Activated CD8-positive, alpha-beta memory T cell treated with anti-CD3 and anti-CD28 coated beads for 4 hours (primary cell): ENCODE measurements around the gene SGCE.
"Not testable (repeated sequence)": the region's sequence is repeated elsewhere in the genome, so short reads cannot be mapped to it uniquely, and the experiment has no call there.

Experiments
- DNase-seq, 2 donors: peaks; one replicate each; pipeline ENCODE4 v3.0.0-alpha.2; 2020; ENCODE audit warnings: low read depth in 2 of 2

Gene SGCE, protein sequence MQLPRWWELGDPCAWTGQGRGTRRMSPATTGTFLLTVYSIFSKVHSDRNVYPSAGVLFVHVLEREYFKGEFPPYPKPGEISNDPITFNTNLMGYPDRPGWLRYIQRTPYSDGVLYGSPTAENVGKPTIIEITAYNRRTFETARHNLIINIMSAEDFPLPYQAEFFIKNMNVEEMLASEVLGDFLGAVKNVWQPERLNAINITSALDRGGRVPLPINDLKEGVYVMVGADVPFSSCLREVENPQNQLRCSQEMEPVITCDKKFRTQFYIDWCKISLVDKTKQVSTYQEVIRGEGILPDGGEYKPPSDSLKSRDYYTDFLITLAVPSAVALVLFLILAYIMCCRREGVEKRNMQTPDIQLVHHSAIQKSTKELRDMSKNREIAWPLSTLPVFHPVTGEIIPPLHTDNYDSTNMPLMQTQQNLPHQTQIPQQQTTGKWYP

DNA sequence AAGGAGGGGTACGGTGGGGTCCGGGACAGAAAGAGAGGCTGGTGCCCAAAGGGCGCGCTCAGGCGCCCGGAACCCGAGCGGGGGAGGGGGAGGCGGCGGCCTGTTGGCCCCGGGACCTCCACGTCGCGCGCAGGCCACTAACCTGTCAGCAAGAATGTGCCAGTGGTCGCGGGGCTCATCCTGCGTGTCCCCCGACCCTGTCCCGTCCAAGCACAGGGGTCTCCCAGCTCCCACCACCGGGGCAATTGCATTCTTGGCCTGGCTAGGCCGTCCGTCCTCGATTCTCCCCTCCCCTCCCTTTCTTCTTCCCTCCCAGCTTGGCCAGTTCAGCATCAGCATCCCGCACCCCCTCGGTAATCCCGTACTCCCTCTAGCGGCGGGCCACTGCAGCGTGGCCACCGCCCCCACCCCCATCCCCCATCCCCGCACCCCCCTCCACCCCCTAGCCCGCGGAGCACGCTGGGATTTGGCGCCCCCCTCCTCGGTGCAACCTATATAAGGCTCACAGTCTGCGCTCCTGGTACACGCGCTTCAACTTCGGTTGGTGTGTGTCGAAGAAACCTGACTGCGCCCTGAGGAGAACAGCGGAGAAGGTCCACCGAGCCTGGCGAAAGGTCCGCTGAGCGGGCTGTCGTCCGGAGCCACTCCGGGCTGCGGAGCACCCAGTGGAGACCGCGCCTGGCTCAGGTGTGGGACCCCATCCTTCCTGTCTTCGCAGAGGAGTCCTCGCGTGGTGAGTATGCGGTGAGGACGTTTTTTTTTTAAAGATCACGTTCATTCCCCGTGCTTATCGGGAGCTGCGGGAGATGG, at the start of gene SGCE:
Gene SGCE (minus strand): TSS at position 286 of the 810 bp plus-strand sequence. CDS start 35 bp downstream, at position 251.
- no peak for DNase-seq

DNA sequence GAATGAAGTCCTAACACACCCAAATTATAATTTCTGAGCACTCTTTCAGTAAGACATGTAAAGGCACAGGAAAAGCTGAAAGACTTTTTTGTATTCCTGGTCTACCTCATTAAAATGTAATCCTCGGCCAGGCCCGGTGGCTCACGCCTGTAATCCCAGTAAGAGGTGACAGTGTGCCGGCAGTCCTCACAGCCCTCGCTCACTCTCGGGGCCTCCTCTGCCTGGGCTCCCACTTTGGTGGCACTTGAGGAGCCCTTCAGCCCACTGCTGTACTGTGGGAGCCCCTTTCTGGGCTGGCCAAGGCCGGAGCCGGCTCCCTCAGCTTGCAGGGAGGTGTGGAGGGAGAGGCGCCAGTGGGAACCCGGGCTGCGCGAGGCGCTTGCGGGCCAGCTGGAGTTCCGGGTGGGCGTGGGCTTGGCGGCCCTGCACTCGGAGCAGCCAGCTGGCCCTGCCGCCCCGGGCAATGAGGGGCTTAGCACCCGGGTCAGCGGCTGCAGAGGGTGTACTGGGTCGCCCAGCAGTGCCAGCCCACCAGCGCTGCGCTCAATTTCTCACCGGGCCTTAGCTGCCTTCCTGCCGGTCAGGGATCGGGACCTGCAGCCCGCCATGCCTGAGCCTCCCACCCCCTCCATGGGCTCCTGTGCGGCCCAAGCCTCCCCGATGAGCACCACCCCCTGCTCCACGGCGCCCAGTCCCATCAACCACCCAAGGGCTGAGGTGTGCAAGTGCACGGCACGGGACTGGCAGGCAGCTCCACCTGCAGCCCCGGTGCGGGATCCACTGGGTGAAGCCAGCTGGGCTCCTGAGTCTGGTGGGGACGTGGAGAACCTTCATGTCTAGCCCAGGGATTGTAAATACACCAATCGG, 49.5 kb upstream of the SGCE start:
- DNase-seq, result not testable (repeated sequence)

DNA sequence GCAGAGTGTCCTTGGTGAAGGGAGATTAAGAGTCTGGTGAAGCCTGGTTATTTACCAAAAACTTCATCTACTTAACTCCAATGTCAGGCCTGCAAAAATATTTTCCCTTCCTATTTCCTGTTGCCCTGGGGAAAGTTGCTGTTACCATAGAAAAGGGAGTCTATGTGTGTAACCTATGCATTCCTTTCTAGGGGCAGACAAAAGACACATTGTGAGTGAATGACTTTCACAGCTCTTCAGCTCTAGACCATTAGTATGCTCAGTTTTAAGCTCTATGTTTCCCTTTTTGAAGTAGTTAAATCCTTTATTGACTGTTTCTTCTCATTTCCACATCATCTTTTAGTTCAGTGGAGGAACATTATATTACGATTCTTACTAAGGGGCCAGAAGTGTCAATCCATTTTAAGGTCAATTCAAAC, 45.6 kb upstream of the SGCE start:
- no peak for DNase-seq

DNA sequence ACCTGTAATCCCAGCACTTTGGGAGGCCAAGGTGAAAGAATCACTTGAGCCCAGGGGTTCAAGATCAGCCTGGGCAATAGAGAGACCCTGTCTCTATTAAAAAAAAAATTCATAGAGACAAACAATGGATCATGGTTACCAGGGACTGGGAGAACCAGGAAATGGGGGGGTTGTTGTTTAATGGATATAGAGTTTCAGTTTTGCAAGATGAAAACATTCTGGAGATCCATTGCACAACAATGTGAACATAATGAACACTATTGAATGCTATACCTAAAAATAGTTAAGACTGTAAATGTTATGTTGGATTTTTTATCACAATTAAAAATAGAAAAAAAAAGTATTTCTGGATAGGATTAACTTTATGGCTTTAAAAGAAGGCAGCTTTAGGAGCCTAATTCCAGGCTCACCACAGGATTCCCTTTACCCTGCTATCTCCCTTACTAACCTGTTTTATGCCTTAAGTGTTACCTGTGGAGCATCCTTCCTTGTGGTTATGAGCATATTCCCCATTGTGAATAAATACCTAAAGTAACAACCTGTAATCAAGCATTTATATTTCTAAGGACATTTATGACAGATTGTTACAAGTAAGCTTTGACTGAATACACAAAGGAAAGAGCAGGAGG, 45.1 kb upstream of the SGCE start:
- no peak for DNase-seq

DNA sequence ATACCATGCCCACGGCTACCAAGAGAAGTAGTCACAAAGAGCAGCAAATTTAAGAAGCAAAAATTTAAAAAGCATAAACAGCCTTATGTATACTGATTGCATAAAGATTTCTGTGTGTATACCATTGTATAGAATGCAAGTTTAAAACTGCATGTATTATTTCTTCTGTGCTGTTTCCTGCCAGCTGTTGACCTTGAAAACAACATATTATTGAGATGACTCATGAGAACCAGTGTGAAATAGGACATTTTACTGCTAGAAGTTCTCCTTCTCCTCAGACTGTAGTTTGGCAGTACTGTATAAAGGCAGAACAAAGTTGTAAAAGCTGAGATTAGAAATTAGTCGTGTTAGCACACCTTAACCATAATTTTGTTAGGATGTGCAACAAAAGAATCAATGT, 42.3 kb upstream of the SGCE start:
- no peak for DNase-seq

DNA sequence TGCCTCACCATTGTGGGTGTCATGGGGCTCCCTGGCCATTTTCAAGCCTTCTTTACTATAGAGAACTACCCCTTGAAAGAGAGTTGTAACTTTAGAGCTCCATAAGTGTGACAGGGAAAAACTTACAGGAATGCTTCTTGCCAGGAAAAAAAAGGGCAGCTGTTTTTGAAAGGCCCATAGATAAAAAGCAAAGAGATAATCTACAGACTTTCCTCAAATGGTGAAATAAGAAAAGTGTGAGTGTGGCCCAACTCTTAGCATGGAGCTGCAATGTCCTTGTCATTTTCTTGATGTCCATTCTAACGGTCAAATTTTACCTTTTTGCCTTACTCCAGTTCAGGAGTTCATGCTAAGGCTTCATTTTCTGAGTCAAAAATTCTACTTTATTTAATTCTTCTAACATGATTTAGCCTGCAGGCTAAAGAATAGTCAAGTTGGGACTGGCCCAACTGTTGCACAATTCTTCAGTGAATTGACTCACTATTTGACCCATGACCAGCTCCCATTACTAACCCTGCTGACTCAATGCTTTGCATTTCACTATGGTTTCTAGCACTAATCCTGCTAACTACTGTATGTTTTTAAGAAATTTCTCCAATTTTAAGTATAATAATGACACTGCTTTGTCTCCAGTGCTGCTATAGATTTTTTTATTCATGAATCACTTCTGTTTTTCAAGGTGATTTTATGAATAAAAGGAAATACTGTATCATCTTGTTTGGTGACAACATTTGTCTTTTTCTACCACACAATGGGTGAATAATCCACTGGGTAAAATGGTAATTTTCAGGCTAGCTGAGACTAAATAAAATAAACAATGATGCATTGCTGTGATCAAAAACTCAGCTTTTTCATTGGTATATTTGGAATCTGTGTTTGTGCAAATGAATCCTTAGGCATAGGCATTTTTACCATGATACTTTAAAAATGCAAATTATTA, 41.4 kb upstream of the SGCE start:
- no peak for DNase-seq

DNA sequence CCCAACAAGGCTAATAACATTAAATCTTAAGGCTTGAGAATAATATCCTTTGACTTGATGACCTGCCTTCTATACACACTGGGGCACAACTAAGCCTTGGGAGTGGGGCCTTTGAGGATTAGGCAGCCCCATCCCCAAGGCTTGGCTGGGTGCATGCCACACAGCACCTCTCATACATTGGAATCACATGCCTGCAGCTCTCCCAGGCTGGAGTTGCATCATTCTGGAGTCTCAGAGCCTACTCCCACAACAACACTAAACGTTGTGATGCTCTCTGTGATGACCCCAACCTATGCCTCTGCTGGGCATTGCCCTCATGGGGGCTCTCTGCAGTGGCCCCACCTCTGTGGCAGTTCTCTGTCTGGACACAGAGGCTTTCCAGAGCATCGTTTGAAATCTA, 31.9 kb upstream of the SGCE start:
- DNase-seq, result no peak

DNA sequence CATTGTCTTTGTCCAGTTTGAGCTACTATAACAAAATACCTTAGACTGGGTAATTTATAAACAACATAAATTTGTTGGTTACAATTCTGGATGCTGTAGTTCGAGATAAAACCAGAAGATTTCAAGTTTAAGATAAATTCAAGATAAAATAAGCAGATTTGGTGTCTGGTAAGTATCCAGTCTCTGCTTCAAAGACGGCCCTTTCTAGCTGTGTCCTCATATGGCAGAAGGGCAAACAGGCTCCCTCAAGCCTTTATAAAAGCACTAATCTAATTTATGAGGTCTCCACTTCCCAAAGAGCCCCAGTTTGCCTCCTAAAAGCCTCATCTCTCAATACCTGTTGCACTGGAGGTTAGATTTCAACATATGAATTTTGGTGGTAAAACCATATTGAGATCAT, 31.1 kb upstream of the SGCE start:
- DNase-seq, result no peak

DNA sequence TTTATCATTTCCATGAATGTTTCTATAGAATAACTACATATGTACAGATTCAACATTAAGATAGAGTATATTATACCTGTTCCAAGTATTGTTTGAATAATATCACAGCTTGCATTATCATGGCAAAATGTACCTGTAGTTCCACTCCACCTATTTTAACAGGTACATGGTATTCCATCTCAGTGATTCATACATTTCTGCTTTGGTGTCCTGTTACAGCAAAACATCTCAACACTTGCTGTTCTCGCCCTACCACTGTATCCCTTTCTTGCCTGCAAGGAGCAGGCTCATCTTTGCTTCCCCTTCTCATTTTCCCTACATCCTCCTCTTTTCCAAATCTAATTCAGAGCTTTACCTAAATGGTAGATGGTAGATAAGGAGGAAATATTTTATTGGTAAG, 27.1 kb upstream of the SGCE start:
- DNase-seq, result no peak

DNA sequence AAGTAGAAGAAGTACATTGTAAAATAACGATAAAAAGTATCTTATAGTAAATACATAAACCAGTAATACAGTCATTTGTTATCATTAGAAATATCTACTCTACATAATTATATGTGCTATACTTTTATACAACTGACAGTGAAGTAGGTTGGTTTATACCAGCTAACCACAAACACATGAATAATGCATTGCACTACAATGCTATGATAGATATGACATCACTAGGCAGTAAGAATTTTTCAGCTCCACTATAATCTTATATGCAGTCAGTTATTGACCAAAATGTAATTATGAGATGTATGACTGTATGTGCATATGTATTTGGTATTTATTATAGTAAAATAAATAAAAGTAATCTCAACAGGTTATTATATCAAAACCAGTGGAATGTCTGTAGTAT, 23.4 kb upstream of the SGCE start:
- DNase-seq, result no peak

DNA sequence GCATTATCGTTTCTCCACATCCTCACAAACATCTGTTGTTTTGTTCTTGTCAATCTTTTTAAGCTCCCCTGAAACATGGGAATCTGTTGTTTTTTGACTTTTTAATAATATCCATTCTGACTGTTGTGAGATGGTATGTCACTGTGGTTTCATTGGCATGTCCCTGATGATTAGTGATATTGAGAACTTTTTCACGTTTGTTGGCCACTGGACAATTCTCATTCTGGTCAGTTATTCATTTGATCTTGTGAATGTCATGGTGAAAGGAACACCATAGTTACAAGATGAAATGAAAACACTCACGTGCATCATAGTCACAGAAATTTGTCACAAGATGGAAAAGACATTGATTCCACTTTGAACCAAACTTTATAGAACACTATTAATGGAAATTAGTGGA, 20.5 kb upstream of the SGCE start:
- DNase-seq, result no peak

DNA sequence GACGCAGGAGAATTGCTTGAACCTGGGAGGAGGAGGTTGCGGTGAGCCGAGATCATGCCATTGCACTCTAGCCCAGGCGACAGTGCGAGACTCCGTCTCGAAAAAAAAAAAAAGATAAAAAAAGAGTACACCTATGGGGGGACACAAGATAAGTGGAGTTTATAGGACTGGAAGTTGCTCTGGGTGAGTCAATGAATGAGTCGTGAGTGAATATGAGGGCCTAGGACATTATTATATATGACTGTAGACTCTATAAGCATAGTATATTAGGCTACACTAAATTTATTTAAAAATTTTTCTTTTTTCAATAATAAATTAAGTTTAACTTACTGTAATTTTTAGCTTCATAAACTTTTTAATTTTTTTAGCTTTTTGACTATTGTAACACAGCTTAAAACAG, 19.4 kb upstream of the SGCE start:
- no peak for DNase-seq

DNA sequence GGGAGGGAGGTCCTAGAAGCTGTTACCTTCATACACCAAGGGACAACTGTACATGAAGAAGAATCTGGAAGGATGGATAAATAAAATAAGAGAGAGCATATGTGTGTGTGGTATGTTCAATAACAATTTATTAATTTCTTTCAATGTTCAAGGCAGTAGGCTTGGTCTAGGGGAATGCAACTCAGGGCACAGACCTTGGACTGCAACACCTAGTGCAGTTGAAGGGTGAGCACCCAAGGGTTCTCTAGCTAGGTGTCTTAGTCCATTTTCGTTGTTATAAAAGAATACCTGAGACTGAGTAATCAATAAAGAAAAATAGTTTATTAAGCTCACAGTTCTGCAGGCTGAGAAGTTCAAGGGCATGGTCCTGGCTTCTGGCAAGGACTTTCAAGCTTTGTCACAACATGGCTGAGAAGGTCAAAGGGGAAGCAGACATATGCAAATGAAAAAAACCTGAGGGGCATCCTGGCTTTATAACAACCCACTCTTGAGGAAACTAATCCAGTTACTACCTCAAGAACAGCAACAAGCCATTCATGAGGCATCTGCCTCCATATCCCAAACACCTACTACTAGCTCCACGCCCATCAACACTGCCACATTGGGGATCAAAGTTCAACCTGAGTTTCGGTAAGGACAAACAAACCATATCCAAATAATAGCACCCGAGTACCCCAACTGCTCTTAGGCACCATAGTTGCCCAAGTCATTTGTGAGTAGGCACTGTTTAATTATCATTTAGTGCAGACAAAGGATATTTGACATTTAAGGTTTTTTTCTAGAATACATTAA, 15.7 kb upstream of the SGCE start:
- DNase-seq, result no peak

DNA sequence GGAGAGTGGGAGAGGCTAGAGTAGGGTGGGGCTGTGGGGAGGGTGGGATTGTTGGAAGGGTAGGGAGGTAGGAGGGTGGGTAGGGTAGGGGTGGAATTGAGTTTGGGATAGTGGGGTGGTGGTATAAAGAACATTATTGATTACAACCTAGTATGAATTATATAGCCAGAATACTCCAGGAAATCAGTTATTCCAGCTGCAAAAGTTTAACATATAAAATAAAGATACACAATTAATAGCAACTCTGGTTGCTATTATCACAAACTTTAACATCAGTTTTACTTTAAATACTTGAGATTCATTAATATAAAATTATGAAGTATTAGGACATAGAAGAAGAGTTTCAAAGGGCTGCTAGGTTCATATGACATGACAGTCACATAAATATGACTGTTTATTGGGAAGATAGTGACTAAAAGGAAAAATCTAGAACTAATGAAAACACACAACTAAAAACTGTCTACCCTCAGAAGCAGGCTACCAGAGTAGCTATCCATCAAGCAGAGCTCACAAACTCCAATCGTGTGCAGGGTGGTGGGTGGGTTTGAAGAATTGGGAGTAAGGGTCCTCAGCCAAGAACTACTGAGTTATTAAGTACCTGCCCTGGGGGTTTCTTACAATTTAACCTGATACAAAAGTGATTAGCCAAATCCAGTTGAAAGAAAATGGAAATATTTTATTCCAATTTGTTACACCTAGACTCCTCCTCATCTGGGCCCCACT, 14.0 kb upstream of the SGCE start:
- no peak for DNase-seq

DNA sequence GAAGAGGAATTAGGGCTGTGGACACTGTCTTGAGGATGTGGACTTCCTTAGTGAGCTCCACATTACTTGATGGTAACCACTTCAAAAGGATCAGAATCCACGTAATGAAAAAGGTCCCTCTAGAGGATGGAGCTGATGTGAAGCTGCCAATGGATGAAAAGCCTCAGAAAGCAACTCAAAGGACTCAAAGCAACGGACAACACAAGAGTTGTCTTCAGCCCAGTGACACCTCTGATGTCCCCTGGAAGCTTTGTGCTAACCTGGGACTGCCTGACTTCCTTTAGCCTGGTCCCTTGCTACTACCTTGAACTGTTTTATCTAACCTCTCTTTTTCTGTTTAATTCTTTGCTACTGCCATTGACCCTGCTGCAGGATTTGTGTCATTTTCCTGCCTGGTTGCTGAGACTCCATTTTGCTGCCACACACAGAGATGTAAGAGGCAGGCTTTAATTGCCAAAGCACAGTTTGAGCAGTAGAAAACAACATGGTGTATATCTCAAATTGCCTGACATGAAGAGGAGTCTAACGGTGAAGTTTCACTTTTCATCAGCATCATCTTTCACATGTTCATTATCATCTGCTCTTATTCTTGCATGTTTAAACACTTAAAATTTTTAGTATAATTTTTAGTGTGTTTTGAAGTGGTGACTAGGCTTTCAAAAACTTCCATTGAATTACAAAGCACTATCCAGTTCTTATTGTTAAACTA, 11.1 kb upstream of the SGCE start:
- no peak for DNase-seq

DNA sequence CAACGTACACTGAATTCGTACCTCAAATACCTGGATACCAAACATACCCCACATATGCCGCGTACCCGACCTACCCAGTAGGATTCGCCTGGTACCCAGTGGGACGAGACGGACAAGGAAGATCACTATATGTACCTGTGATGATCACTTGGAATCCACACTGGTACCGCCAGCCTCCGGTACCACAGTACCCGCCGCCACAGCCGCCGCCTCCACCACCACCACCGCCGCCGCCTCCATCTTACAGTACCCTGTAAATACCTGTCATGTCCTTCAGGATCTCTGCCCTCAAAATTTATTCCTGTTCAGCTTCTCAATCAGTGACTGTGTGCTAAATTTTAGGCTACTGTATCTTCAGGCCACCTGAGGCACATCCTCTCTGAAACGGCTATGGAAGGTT, 9.5 kb upstream of the SGCE start:
- no peak for DNase-seq

DNA sequence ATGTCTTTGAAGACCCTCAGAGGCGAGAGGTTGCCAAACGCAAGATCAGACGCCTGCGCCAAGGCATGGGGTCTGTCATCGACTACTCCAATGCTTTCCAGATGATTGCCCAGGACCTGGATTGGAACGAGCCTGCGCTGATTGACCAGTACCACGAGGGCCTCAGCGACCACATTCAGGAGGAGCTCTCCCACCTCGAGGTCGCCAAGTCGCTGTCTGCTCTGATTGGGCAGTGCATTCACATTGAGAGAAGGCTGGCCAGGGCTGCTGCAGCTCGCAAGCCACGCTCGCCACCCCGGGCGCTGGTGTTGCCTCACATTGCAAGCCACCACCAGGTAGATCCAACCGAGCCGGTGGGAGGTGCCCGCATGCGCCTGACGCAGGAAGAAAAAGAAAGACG, 8.1 kb upstream of the SGCE start:
- DNase-seq, result no peak

DNA sequence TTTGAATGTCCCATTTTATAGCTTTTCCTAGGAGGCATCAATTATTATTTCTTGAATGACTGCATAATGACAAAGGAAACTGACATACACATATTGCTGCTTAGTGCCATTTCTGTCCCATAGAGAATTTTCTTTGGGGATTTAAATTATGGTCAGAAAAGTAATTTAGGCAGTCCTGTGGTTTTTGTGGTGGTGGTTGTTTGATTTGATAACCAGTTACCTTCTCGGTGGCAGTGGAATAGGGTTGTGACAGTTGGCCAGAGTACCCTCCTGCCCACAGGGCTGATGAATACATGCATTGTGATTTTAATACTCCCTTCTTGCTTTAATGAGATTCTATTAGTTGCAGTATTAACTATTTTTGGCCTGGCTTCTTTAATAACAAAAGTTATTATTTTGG, 6.6 kb upstream of the SGCE start:
- DNase-seq, result no peak
